ENCODE results near the gene CSPG4. TPM values are rescaled to one million over a fixed set of nuclear protein-coding genes. Genes with fewer than 3 reads are reported as not detected.

Gene CSPG4
- total RNA-seq, 2 experiments from 2014 or later: not detected

DNA sequence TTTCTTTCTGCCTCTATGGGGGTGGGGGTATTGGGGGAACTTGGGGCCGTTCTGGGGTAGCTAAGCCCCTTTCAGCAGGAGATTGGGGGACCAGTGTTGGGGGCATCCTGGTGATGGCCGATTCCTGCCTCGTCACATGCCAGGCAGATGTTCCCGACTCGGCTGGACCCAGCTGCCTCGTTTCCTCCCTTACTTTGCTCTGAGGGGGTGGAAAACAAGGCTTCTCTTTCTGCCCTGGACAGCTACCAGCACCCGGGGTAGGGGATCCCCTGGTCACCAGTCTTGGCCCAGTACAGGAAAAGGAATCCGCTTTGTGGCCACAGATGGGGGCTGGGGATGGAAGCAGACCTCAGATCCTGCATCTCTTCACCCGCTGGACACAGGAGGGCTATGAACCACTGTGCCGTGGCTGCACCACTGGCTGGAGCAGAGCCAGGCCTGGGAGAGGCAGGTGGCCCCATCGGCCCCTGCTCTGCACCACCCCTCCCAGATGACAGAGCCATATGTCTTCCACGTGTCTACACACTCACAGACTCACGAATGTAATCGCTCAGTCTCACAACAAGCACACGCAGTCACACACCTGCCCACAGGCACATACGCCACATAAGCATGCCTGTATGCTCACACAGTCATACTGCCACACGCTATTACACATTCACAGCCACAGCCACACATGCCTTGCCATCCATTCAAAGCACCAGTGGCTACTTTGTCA is 52.6 kb downstream of the CSPG4 start:
- H3K36me3 Mint-ChIP-seq: no peaks in the 10 kb centered on the region
- no peak for DNase-seq
- H3K27ac Mint-ChIP-seq: no peak overlapping the region
- H3K27me3 Mint-ChIP-seq: no peaks in the 10 kb centered on the region
- POLR2A ChIA-PET: no interaction called here
- no peaks in the 10 kb centered on the region for H3K4me1 Mint-ChIP-seq
- no peak overlapping the region for H3K4me3 Mint-ChIP-seq
- H3K9me3 Mint-ChIP-seq: no peaks in the 10 kb centered on the region
- no peak for ATAC-seq (ENCODE audit: low read depth)

DNA sequence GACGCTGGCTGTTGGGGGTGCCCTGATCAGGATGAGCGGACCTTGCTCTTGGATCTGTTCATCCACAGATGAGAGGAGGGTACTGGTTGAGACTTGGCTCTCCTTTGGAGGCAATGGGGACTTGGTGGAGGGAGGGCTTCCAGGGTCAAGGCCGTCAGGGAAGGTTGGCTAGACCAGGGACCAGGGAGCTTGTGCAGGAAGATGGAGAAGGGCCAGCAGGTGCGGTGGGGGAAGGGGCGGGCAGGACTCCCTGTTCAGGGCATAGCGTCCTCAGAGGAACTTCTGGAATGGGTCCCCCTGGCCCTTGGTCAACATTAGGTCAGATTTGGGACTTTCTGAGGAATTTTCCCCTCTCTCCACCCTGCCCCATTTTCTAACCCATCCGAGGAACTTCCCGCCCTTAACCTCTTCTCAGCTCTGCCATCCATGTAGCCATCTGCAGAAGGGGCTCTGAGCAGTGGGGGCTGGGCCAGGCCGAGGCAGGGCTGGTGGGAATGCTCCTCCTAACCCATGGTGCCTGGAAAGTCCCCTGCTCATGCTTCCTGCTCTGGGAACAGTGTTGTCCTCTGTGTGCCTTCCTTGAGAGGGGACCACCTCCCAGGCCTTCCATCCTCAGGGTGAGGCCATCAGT is 53.4 kb downstream of the CSPG4 start:
- Mint-ChIP-seq H3K27ac (no peak overlapping the region), H3K9me3 (no peaks in the 10 kb centered on the region), H3K4me3 (no peak overlapping the region), H3K4me1 (no peaks in the 10 kb centered on the region), H3K27me3 (no peaks in the 10 kb centered on the region), H3K36me3 (no peaks in the 10 kb centered on the region)
- no peak for DNase-seq
- no peak for ATAC-seq (ENCODE audit: low read depth)
- POLR2A ChIA-PET: no interaction called here

DNA sequence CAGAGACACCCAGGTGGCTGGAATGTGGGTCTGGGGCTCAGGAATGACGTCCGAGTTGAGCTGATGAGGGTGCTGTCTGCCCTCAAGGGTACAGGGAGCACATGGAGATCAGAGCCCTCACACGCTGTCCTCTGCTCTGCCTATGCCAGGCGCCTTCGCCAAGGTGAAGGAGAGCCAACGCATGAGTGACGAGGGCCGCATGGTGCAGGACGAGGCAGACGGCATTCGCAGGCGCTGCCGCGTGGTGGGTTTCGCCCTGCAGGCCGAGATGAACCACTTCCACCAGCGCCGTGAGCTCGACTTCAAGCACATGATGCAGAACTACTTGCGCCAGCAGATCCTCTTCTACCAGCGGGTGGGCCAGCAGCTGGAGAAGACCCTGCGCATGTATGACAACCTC is 55.8 kb downstream of the CSPG4 start:
- no peak for DNase-seq
- POLR2A ChIA-PET: no interaction called here
- Mint-ChIP-seq H3K27ac (no peak overlapping the region), H3K27me3 (no peaks in the 10 kb centered on the region), H3K36me3 (no peaks in the 10 kb centered on the region), H3K4me3 (no peak overlapping the region), H3K9me3 (no peaks in the 10 kb centered on the region), H3K4me1 (peaks cover 4% of the 10 kb centered on the region)
- no peak for ATAC-seq (ENCODE audit: low read depth)

DNA sequence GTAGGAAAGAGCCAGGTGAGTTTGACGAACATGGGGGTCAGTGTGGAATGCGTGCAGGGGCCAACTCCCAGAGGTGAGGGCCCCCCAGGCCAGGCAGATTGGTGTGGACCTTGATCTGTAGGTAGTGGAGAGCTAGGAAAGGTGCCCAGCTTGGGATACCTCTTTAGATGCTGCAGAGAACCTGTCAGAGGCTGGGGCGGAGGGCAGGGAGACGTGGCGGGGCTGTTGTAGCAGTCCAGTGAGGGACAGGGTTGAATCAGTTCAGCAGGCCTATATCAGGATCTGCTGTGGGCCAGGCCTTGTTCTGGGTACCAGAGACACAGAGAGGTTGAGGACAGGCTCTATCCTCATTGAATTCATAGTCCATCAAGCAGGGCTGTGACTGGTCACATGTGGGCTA is 56.3 kb downstream of the CSPG4 start:
- no peak for DNase-seq

DNA sequence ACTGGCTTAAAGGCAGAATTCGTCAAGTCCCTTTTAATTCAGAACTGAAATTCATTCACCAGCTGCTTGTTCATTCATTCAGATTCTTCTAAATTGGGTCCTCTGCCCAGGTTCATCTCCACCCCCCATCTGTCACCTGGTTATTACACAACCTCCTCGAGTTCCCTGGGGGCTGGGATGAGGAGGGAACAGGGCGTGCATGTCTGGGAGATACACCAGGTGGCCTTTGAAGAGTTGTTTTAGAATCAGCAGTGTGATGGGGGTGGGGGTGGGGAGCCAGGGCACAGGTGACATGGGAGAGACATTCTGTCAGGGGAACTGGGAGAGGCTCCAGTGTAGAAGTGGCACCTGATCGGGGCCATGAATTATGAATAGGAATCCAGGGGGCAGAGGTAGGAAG is 56.7 kb downstream of the CSPG4 start:
- H3K4me3 Mint-ChIP-seq: no peak overlapping the region
- ATAC-seq (ENCODE audit: low read depth): no peak
- POLR2A ChIA-PET: no interaction called here

More for the DNA sequence above, 56.3 kb downstream of the CSPG4 start:
- no peaks in the 10 kb centered on the region for H3K36me3 Mint-ChIP-seq
- no peaks in the 10 kb centered on the region for H3K9me3 Mint-ChIP-seq
- POLR2A ChIA-PET: no interaction called here
- no peak overlapping the region for H3K4me3 Mint-ChIP-seq
- no peak overlapping the region for H3K27ac Mint-ChIP-seq
- H3K4me1 Mint-ChIP-seq: peaks cover 4% of the 10 kb centered on the region
- ATAC-seq (ENCODE audit: low read depth): no peak
- H3K27me3 Mint-ChIP-seq: no peaks in the 10 kb centered on the region

DNA sequence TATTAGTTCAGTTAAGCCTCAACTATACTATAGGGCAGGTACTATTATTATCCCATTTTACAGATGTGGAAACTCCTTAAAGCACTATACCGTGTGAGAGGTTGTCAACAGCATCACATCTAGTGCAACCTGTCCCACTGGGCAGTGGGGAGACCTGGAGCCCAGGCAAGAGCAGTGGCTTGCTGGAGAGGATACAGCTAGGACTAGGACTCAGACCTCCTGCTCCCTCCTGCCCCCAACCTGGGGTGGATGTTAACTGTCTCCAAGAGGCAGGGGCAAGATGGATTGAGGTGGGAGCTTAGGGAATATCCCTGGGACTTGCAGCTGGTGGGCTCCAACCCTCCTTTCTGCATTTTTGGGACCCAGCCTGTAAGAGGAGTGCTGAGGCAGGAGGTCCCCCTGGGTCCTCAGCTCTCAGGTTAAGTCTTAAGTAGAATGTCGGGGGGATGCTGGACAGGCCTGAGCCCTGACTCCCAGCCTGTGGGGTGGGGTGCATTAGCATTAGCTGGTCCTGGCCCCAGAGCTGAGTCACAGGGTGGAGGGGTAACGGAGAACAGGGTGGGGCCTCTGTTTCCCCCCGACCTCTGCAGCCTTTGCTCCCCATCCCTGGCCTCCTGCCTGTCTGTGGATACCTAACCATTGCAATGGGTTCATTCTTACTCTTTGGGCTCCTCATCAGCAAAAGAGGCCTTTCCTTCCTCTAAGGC is 58.3 kb downstream of the CSPG4 start:
- POLR2A ChIA-PET: no interaction called here
- Mint-ChIP-seq H3K27me3 (no peaks in the 10 kb centered on the region), H3K36me3 (no peaks in the 10 kb centered on the region), H3K4me1 (peaks cover 8% of the 10 kb centered on the region), H3K27ac (no peak overlapping the region), H3K9me3 (no peaks in the 10 kb centered on the region), H3K4me3 (no peak overlapping the region)
- ATAC-seq (ENCODE audit: low read depth) (no peak), DNase-seq (no peak)

More for the DNA sequence above, 56.7 kb downstream of the CSPG4 start:
- Mint-ChIP-seq H3K27ac (no peak overlapping the region), H3K36me3 (no peaks in the 10 kb centered on the region), H3K27me3 (no peaks in the 10 kb centered on the region), H3K4me1 (peaks cover 6% of the 10 kb centered on the region), H3K9me3 (no peaks in the 10 kb centered on the region)
- no peak for DNase-seq

DNA sequence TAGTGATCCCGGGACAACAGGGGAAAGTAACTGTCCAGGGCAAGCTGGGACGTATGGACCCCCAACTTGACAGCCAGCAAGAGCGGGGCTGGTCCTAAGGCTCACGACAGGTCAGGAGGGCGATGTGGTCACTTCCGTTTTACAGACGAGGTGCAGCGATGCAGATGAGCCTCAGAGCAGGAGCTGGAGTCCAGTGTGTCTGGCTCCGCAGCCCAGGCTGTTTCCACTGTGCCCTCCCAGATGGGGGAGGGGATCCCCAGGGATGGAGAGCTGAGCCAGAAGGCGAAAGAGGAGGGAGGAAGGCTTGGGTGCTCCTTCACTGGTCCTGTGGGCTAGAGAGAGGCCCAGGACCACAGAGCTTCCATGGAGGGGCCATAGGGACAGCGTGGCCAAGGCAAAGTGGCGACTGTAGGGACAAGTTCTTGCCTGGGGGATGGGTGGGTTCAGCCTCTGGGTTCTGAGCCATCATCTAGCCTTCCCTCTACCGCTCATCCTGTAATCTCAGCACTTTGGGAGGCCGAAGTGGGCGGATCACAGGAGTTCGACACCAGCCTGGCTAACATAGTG is 59.2 kb downstream of the CSPG4 start:
- Mint-ChIP-seq H3K4me1 (peaks cover 8% of the 10 kb centered on the region), H3K27me3 (peaks cover 7% of the 10 kb centered on the region), H3K36me3 (no peaks in the 10 kb centered on the region), H3K4me3 (no peak overlapping the region), H3K9me3 (no peaks in the 10 kb centered on the region), H3K27ac (no peak overlapping the region)
- ATAC-seq (ENCODE audit: low read depth) (no peak), DNase-seq (no peak)
- POLR2A ChIA-PET: interaction anchor here (1.5 kb wide), 1 partner anchor 201 kb away, joined by 3 read pairs; no protein-coding TSS in a partner anchor

DNA sequence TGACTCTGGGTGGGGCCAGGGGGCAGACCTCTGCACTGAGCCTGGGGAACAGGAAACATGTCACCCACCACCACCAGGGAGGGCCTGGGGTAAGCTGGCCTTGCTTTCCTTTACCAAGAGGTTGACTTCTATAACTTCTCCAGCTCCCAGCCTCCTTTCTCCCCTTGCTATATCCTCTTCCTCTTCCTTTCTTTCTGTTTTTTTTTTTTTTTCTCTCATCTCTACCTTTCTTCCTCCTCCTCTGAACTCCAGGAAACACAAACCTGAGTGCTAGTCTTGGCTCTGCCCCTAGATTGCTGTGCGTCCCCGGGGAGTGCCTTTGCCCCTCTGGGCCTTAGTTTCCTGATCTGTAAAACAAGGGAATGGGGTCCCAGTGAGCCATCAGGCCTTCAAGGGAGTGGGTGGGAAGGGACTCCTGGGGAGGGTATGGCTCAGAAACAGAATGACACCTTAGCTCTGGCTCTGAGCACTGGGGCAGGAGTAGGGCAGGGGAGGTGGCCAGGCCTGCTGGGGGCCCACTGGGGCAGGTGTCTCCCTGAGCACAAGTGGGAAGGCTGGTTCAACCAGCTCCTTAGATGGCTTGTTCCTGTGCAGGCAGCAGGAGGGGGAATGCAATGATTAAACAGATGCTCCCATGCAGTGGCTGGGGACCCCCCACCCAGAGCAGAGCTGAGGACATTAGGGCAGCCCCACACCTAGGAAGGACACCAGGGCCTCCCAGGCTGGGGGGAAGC is 60.7 kb downstream of the CSPG4 start:
- Mint-ChIP-seq H3K27me3 (peaks cover 8% of the 10 kb centered on the region), H3K36me3 (no peaks in the 10 kb centered on the region), H3K4me1 (peaks cover 8% of the 10 kb centered on the region), H3K4me3 (peak overlapping the region; percentile 16), H3K9me3 (no peaks in the 10 kb centered on the region), H3K27ac (peak overlapping the region; percentile 68)
- peak; percentile 39 for ATAC-seq (ENCODE audit: low read depth)
- POLR2A ChIA-PET: interaction anchor here (0.6 to 1.5 kb wide), 5 partner anchors 9 to 284 kb away, joined by 3 to 5 read pairs (median 3); partner anchors contain the start of genes IMP3 and MAN2C1
- no peak for DNase-seq

DNA sequence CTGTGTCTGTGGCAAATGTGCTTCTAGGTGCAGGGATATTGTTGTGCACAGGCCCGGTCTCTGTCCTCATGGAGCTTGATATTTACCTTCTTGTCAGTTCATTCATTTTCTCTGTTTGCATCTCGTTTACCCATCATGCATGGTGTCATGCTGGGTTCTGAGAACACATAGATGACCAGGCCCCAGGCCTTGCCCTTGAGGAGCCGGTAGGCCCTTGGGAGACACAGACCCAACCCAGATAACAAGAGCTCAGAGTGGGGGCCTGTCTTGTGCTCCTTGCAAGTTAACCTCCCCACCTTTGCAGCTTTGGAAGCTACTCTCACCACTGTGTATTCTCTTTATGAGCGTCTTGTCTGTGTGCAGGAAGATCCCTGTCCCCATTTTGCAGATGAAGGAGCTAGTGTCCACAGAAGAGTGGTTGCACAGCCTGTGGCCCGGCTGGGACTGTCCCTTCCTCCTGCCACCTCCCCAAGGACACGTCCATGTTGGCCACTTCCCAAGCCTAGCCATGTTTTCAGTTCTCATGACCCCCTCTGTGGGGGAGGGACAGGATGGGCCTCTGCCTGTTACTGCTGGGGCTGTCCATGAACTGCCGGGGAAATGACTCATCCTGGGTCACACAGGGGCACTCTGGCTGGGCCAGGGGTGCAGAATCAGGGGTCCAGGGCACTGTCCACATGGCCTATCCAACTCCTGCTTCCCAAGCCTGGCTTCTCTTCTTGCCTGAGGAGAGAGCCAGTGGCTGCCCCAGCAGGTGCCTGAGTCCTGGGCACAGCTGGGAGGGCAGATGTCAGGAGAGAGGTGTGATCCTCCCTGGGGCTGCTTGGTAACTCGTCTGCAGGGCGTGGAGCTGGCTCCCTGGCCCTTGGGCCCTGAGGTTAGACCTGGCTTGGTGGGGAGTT is 61.5 kb downstream of the CSPG4 start:
- Mint-ChIP-seq H3K4me3 (no peak overlapping the region), H3K4me1 (peaks cover 12% of the 10 kb centered on the region), H3K27me3 (peaks cover 14% of the 10 kb centered on the region), H3K27ac (peak overlapping the region; percentile 68), H3K9me3 (no peaks in the 10 kb centered on the region), H3K36me3 (no peaks in the 10 kb centered on the region)
- ATAC-seq (ENCODE audit: low read depth): peak; percentile 5
- DNase-seq: peak; percentile 41
- POLR2A ChIA-PET: interaction anchor here (0.6 to 1.5 kb wide), 4 partner anchors 10 to 283 kb away, joined by 3 to 5 read pairs (median 4); partner anchors contain the start of genes IMP3 and MAN2C1

DNA sequence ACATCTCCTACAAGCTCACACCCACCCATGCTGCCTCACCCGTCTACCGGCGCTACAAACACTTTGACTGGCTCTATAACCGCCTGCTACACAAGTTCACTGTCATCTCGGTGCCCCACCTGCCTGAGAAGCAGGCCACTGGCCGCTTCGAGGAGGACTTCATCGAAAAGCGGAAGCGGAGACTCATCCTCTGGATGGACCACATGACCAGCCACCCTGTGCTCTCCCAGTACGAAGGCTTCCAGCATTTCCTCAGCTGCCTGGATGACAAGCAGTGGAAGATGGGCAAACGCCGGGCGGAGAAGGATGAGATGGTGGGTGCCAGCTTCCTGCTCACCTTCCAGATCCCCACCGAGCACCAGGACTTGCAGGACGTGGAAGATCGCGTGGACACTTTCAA is 62.8 kb downstream of the CSPG4 start:
- no peaks in the 10 kb centered on the region for H3K36me3 Mint-ChIP-seq
- H3K27ac Mint-ChIP-seq: no peak overlapping the region
- POLR2A ChIA-PET: interaction anchor here (0.6 to 2.0 kb wide), 2 partner anchors 10 to 24 kb away, joined by 4 to 5 read pairs; partner anchors contain the start of genes IMP3 and SNUPN
- peaks cover 15% of the 10 kb centered on the region for H3K27me3 Mint-ChIP-seq
- H3K4me1 Mint-ChIP-seq: peaks cover 12% of the 10 kb centered on the region
- H3K9me3 Mint-ChIP-seq: no peaks in the 10 kb centered on the region
- DNase-seq (no peak), ATAC-seq (ENCODE audit: low read depth) (no peak)
- no peak overlapping the region for H3K4me3 Mint-ChIP-seq

DNA sequence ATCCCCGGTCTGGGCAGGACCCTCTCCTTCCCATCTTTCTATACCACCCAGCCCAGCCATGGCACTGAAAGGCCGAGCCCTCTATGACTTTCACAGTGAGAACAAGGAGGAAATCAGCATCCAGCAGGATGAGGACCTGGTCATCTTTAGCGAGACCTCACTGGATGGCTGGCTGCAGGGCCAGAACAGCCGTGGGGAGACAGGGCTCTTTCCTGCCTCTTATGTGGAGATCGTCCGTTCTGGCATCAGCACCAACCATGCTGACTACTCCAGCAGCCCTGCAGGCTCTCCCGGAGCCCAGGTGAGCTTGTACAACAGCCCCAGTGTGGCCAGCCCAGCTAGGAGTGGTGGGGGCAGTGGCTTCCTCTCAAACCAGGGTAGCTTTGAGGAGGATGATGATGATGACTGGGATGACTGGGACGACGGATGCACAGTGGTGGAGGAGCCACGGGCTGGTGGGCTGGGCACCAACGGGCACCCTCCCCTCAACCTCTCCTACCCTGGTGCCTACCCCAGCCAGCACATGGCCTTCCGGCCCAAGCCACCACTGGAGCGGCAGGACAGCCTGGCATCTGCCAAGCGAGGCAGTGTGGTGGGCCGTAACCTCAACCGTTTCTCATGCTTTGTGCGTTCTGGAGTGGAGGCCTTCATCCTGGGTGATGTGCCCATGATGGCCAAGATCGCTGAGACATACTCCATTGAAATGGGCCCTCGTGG is 63.4 kb downstream of the CSPG4 start:
- H3K36me3 Mint-ChIP-seq: no peaks in the 10 kb centered on the region
- no peak for DNase-seq
- H3K4me1 Mint-ChIP-seq: peaks cover 12% of the 10 kb centered on the region
- POLR2A ChIA-PET: interaction anchor here (0.6 to 2.0 kb wide), 2 partner anchors 9 to 24 kb away, joined by 4 to 5 read pairs; partner anchors contain the start of genes IMP3 and SNUPN
- H3K27ac Mint-ChIP-seq: no peak overlapping the region
- peak overlapping the region; percentile 79 for H3K4me3 Mint-ChIP-seq
- ATAC-seq (ENCODE audit: low read depth): no peak
- peaks cover 17% of the 10 kb centered on the region for H3K27me3 Mint-ChIP-seq
- no peaks in the 10 kb centered on the region for H3K9me3 Mint-ChIP-seq

Data from activated naive CD8-positive, alpha-beta T cell treated with anti-CD3 and anti-CD28 coated beads, Interleukin-2, amount 10 ng/mL, durations not matched to agents 7 days and 5 days (primary cell).